DMS53 treated with DMSO at 0.1 percent for 48 hours (cell line): Measurements from ENCODE around the gene FGD2.
"Not testable (repeated sequence)": the region's sequence is repeated elsewhere in the genome, so short reads cannot be mapped to it uniquely, and the experiment has no call there.

Source experiments
- DNase-seq: peaks from one replicate; lab custom pipeline; 2025; ENCODE audit not compliant: unreplicated experiment; lab: John Stamatoyannopoulos, UW

The FGD2 gene

DNA sequence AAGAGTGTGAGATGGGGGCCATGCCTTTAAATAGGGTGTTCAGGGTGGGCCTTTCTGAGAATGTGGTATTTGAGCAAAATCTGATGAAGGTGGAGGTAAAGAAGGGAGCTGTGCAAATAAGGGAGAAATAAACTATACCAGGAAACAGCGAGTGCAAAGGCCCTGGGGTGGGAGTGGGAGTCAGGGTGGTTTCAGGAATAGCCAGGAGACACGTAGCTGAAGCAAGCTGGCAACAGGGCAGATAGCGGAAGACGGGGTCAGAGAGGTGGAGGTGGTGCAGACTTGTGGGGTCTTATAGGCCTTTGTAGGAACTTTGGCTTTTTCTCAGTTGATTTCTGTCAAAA is 51.6 kb downstream of the FGD2 start:
- no peak for DNase-seq

- no peak for DNase-seq
These were observed 52.2 kb downstream of the FGD2 start for GRCh38 chr6:37057678-37058077.

GRCh38 chr6:37058084-37058586 is 52.7 kb downstream of the FGD2 start:
- DNase-seq: no peak

GRCh38 chr6:37058984-37059343 is 53.5 kb downstream of the FGD2 start:
- DNase-seq: not testable (repeated sequence)

DNA sequence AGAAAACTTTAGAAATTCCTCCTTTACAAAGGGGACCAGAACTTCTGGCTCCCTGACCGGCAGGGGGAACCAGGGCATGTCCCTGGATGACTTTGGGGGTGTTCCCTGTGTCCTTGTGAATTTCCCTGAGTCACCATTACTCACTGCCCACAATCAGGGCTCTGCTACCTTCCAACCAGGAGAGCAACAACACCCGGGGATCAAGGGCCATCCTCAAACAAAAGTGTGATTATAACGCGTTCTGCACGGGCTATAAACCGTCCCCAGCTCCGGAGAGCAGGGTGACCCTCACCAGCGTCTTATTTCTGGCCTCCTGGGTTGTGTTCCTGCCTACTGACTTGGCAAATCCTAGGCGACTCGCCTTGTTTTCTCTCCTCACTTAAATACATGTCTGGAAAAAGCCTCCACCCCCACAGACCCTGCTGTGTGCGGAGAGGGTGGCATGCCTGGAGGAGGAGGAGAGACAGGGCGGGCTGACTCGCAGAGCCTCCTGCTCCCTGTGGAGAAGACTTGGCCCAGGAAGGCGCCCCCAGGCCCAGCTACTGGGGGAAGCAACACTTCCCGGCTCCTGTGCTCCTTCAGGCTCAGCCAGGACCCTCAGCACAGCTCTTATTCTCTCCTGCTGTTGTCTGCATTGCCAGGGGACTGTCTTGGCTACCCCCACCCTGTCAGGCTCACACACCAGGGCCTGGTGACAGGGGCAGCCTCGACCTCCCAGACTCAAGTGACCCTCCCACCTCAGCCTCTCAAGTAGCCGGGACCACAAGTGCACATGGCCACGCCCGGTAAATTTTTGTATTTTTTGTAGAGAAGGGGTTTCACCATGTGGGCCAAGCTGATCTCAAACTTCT is 54.1 kb downstream of the FGD2 start:
- DNase-seq: peak; percentile 18

DNA sequence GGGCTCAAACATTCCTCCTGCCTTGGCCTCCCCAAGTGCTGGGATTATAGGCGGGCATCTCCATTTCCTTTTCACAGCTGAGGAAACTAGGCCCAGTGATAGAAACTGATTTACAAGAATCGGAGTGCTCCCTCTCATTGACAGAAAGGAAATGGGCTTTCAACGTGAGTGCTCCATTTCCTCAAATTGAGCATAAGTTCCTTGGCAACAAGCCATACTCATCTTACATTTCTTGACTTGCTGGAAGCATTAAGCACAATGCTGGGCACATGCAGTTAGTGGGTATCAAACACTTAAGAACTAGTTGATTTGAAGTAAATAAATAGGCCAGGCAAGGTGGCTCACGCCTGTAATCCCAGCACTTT is 54.7 kb downstream of the FGD2 start:
- DNase-seq: no peak

DNA sequence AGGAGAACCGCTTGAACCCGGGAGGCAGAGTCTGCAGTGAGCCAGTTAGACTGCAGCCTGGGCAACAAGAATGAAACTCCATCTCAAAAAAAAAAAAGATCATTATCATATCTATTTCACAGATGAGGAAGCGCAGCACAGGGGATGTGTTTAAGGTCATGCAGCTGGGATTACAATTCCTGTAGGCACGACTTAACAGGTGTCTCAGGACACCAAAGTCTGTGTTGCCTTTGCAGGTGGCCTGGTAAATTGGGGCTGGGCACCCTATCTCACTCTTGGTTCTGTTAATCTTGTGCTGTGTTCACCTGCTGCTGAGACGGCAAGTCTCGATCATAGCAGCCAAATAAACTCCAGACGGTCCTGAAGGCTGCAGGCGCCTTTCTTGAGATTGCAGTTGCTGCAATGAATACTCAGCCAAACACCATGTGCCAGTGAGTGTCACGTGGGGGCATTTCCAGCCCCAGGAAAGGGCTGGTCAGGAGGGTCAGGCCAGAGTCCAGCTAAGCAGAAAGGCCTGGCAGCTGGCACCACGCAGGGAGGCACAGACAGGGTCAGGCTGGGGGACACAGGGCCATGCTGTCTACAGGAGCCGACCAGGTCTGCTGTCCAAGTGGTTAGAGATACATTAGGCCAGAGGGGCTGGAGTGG is 55.8 kb downstream of the FGD2 start:
- no peak for DNase-seq

DNA sequence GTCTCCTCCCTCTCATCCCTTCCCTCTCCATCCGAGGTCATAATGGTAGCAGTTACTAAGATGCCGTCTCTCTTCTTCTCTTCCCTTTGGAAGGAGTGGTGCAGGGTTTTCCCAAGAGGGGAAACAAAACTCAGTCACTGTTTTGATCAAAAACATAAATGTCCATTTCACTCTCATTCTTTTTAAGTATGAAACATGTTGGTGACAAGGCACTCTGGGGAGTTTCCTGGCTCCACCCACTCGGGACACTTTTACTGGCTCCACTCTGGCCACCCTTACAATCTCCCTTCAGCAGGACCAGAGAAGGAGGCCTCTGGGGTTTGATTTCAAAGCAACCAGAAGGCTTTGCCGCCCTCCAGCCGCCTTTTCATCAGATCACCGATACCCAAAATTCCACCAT is 57.0 kb downstream of the FGD2 start:
- DNase-seq: no peak

GRCh38 chr6:37068356-37069270 is 63.2 kb downstream of the FGD2 start:
- DNase-seq: peak; percentile 63

DNA sequence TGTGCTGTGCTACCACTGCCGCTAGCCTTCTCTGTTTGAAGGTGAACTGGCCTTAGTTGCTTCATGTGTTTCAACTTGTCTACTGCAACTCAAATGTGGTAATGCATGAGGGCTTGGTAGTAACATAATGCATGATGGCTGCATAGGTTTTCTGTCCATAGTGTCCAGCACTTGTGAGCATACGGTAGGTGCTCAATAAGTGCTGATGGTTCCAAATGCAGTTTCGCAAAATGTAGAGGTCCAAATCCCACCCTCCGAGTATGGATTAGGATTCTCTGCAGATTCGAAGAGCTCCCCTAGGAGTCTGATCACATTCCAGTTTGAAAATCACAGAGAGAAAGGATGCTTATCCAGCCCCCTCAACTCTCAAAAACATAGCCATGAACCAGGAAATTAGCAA is 64.2 kb downstream of the FGD2 start:
- DNase-seq: no peak

DNA sequence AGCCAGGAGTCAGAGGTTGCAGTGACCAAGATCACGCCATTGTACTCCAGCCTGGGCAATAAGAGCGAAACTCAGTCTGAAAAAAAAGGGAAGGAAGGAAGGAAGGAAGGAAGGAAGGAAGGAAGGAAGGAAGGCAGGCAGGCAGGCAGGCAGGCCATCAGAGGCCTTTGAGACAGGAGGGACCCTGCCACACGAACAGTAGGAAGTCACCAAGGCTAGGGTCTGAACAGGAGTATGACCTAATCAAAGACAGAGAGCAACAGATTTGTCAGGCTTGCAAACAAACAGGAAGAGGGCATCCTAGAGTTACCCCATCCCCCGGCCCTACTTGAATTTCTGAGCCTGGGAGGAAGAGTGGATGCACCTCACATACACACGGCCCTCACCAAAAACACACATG is 67.1 kb downstream of the FGD2 start:
- DNase-seq: no peak

DNA sequence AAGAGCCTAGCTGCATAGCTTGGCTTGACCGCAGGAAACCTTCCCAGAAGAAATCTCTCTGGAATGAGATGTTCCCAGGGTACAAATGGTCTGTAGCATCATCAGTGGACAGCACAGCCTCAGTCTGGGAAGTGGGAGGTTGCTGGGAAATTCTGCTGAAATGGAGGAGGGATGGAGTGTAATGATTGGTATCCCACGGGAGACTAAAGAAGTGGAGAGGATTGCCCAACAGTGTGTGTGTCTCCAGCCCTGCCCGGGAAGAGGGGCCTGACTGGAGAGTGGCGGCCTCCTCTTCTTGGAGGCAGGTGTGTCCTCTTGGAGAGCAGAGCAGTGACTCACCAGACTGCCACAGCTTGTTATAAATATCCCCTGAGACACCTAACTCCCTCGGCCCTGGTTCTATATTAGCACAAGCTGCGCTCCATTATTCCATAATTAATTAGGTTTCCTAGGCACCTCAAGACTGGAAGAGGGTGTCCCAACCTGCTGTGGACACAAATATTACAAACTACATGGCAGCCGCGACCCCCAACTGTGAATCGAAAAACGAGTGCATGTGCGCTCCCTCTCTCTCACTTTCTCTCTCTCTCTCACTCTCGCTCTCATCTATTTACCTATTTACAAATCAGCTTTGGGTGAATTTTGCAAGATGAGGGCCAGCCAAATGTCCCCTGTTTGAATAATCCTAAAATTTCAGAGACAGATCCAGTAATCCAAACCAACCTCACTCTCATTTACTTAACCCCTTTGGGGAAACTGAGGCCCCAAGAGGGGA is 68.8 kb downstream of the FGD2 start:
- DNase-seq: no peak

DNA sequence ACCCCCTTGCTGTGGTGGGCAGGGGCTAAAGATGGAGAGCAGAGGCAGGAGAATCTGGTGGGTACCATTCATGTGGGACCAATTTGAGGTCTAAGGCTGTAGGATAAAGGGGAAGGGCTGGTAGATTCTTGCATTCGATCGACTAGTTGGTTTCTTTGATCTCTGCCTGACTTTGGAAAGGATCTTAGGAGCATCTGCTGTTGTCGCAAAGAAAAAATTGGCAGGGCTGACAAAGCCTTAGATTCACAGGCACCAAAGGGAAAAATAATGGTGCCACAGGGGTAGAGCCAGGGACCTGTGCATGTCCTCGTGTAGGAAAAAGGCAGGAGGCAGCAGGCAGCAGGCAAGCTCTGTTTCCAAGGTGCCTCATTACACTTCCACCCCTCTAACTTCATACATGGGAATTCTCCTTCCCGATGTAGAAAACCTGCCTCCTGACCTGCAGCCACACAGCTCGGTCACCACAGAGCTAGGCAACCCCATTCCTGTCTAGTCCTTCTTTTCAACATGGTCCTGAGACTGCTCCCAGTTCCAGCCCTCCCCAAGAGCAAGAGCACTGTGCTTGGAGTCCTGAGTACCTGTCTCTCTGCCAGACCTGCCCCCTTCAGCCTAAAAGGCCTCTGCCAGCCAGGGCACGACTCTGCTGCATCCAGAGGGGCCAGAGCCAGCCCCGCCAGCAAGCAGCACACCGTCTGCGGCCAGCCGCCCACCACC is 71.9 kb downstream of the FGD2 start:
- no peak for DNase-seq

DNA sequence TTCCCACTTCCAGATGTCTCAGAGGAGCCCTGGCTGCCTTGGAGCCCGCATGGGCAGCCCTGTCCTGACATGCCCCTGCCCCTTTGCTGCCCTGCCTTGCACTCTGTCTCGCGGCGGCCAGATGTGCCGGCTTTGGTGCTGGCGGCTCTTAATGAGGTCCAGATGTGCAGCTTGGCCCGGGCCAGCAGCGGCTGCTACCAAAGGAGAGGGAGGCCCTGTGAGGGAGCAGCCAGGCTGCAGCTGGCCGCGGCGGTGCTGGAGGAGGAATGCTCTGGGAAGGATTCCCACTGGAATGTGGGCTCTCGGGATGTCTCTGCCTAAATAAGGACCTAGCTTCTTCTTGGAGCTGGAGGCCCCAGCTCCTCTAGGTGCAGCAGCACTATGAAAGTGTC is 72.4 kb downstream of the FGD2 start:
- no peak for DNase-seq
